HG02884 (cell line): Measurements from ENCODE around the gene CIAPIN1.
"Not testable (repeated sequence)": the region's sequence is repeated elsewhere in the genome, so short reads cannot be mapped to it uniquely, and the experiment has no call there.

Source experiments
- ATAC-seq: cut with Tn5 transposase; IDR thresholded peaks from one replicate; pipeline ENCODE4 v1.9.1; 2021; ENCODE audit warnings: mild to moderate bottlenecking, moderate library complexity; ENCODE audit not compliant: unreplicated experiment

The CIAPIN1 gene

GRCh38 chr16:57444711-57445110, 2.5 kb downstream of the CIAPIN1 start:
- no peak for ATAC-seq

GRCh38 chr16:57440551-57440950, 6.6 kb downstream of the CIAPIN1 start:
- ATAC-seq, result not testable (repeated sequence)

GRCh38 chr16:57439947-57440346, 7.2 kb downstream of the CIAPIN1 start:
- ATAC-seq, result not testable (repeated sequence)

DNA sequence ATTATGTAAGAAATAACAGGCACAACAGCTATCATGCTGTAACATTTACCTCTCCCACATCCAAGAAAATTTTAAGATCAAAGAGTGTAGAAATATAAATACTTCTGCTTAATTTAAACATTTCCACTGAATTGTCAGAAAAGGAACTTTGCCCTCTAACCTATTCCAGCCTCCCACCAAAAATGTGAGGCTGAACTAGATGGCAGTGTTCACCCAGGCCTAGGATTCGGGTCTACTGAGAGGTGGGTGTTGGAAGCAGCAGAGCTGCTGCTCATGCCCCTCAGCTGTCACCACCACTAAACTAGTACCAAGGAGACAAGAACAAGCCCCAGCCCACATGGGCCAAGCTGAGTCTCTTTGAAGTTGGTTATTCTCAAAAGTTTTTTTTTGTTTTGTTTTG, 11.3 kb downstream of the CIAPIN1 start:
- ATAC-seq, result no peak

GRCh38 chr16:57434003-57434402, 13.2 kb downstream of the CIAPIN1 start:
- no peak for ATAC-seq

- ATAC-seq, result no peak
These were observed 14.2 kb downstream of the CIAPIN1 start for GRCh38 chr16:57432989-57433388.

DNA sequence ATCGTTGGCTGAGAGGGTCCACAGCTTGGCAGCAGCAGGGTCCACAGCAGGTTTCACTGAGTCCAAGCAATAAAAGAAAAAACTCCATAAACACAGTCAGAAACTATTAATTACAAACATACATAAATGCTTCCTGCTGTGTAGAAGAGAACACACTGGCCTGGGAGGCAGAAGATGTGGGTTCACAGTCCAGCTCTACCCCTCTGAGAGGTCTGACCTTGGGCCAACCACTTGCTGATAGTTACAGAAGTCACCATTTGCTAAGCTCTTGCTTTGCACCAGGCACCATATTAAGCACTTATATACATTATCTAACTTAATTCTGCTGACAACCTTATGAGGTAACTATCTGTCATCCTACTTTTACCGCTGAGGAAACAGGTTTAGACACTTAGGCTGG, 14.7 kb downstream of the CIAPIN1 start:
- ATAC-seq, result no peak

- no peak for ATAC-seq
These were observed 16.2 kb downstream of the CIAPIN1 start for GRCh38 chr16:57430955-57431354.

GRCh38 chr16:57427824-57428223, 19.4 kb downstream of the CIAPIN1 start:
- ATAC-seq, result no peak

DNA sequence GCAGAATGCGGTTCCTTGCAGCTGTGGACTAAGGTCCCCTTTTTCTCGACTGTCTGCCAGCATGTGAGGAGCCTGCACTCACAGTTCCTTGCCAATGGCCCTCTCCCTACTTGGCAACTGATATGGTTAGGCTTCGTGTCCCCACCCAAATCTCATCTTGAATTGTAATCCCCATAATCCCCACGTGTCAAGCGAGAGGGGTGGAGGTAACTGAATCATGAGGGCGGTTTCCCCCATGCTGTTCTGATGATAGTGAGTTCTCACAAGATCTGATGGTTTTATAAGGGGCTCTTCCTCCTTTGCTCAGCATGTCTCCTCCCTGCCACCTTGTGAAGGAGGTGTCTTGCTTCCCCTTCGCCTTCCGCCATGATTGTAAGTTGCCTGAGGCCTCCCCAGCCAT, 19.9 kb downstream of the CIAPIN1 start:
- no peak for ATAC-seq

- ATAC-seq, result no peak
These were observed 20.8 kb downstream of the CIAPIN1 start for GRCh38 chr16:57426356-57426755.

DNA sequence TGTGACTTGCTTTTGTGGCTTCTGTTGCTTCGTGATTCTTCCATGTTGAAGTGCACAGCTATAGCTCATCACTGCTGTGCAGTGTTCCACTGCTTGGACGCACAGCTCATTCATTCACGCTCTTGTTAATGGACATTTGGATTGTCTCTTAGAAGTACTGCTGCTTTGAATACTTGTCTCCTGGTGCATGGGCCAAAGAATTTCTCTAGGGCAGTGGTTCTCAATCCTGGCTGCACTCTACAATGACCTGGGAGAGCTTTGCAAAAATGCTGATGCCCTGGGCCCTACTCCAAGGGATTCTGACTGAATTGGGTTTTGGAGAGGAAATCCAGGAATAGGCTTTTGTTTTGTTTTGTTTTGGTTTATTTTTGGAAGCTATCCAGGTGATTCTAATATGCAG, 22.6 kb downstream of the CIAPIN1 start:
- no peak for ATAC-seq

DNA sequence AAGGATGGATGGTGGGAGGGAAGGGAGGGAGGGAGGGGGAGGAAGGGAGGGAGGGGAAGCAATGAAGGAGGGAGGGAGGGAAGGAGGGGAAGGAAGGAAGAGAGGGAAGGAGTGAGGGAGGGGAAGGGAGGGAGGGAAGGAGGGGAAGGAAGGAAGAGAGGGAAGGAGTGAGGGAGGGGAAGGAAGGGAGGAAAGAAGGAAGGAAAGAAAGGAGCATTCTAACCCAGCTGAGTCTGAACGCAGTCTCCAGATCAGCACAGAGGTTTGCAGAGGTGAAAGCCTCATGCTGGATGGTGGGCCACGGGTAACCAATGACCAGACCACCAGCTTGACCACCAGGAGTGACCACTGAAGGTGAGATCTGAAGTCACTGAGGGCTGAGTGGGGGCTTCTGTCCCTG, 24.0 kb downstream of the CIAPIN1 start:
- no peak for ATAC-seq

GRCh38 chr16:57422026-57422944, 24.9 kb downstream of the CIAPIN1 start:
- ATAC-seq, result no peak

GRCh38 chr16:57419506-57419905, 27.7 kb downstream of the CIAPIN1 start:
- no peak for ATAC-seq

DNA sequence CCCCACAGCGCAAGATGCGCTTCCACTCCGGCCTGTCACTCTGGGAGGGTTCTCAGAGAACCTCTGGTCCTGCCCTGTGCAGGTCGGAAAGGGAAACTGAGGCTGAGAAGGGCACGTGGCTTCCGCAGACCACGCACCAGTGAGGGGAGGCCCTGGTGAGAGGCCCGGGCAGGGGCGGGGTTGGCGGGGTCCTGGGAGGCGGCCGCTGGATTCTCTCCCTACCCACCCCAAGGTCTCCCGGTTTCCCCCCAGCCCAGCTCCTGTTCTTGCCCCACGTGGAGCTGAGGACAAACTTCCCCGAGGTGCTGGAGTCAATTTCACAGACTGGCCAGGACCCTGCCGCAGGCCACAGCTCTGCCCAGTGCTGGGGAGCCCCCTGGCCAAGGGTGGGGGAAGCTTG, 31.1 kb downstream of the CIAPIN1 start:
- no peak for ATAC-seq

DNA sequence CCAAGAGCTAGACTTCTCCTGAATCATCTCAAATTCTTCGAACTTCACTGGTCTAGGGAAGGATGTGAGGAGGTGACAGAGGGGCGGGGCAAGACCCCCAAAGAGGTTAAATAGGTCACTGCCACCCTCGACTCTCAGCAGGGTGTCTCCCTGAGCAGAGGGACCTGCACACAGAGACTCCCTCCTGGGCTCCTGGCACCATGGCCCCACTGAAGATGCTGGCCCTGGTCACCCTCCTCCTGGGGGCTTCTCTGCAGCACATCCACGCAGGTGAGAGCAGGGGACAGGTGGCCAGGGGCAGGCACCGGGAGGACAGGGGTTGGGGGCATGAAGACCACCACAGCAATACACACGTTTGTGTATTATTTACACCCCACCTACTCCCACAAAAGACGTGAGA, 33.5 kb downstream of the CIAPIN1 start:
- no peak for ATAC-seq

GRCh38 chr16:57413301-57413730, 33.9 kb downstream of the CIAPIN1 start:
- ATAC-seq, result peak; percentile 49

GRCh38 chr16:57412584-57412983, 34.6 kb downstream of the CIAPIN1 start:
- ATAC-seq, result no peak

DNA sequence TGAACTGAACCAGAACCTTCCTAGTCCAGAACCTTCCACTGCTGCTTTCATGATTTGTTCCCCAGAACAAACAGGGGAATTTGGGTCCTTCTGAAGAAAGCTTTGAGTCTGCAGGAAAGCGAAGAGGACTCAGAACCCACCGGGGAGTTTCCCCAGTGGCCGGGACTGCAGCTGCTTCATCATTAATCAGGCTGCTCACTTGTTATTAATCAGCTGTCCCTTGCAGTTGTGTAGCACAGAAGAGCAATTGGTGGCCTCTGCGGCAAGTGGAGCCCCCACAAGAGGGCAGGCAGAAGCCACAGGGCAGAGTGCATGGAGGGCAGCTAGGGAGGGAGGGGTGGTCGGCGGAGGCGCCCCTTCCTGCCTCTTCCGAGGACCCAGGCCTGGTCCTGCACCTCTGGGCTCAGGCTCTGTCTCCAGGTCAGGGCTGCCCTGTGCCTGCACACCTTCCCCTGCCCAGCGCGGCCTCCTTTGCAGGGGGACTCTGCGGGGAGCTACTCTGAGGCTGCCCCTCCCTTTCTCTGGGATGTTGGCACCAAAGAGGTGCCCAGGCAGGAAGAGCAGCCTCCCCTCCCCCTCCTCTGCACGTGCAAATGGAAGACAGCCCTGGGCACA, 35.7 kb downstream of the CIAPIN1 start:
- ATAC-seq, result no peak

DNA sequence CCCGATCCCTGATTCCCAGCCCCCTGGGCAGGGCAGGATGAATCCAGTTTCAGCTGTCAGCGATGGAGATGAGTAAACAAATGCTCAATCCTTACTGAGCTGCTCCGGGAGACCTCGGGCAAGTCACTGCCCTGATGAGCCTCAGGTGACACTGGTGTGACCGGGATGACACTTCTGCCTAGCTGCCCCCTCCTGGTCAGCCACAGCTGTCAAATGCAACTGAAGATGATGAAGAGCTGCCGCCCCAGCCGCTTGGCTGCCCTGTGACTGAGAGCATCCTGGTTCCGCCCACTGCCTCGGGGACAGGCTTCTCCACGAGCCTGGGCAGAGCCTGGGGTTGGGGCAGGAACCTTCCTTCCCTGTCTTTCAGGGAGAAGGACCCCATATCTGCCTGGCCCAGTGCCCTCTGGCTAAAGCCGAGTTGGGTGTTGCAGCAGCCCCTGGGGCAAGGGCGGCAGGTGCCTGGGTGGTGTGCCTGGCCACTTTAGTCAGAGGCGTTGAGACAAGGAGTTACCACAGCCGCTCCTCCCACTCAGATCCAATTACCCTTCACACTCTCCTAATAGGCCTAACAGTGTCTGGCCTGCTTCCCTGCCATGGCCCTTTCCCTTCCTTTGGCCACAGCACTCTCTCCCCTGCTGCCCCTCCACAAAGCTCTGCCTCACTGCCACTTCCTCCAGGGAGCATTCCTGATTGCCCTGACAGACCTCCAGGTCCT, 37.2 kb downstream of the CIAPIN1 start:
- no peak for ATAC-seq

DNA sequence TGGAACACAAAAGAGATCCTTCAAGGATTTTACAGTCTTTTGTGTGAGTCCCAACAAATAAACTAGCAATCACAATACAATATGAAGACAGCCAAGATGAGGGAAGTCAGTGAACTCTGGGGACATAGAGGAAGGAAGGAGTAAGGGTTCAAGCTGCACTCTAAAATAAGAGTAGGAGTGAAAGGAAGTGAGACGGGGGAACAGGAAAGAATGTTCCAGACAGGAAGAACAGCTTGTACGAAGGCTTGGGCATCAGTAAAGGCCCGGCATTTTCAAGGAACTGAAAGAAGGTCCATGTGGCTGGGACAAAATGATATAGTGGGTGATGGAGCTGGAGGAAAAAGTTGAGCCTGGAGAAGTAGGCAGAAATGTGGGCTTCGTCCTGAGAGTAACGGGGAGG, 38.1 kb downstream of the CIAPIN1 start:
- no peak for ATAC-seq
